Superior temporal gyrus (tissue), 1 donor: Measurements from ENCODE around the gene RALGAPA2.

ENCODE experiments used
- DNase-seq: peaks from one replicate; pipeline ENCODE4 v3.0.0-alpha.2; 2016; ENCODE audit errors: extremely low spot score

RALGAPA2 gene

DNA sequence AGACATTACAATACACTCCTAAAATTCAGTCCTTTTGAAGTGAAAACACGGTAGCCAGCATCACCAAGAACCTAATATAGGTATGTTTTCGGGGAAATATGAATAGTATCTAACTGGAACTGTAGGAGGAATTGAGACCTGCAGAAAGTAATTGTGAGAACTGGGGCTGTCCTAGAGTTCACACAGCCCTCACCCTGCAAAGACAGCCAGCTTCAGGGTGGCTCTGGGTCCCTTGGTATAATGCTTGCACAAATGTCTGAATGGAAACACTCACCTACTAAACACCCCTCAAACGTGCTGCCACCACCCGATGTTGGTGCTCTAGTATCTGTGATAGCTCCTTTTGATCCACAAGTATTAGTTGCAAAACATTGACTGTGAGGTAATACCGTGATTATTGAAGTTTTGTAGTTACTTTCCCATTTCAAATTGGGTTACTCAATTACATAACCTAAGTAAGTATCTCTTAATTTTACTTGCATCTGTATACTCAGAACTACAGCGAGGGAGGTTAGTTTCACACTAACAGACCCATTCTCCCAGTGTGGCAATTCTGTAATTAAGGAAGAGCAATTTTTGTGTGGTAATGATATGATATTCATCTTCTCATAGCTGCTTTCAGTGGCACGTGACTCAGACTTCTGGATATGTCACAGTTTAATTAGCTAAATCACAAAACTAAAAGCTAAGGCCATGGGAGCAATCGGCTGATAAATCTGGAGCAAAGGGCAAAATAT is 215.0 kb downstream of the RALGAPA2 start:
- no peak for DNase-seq

DNA sequence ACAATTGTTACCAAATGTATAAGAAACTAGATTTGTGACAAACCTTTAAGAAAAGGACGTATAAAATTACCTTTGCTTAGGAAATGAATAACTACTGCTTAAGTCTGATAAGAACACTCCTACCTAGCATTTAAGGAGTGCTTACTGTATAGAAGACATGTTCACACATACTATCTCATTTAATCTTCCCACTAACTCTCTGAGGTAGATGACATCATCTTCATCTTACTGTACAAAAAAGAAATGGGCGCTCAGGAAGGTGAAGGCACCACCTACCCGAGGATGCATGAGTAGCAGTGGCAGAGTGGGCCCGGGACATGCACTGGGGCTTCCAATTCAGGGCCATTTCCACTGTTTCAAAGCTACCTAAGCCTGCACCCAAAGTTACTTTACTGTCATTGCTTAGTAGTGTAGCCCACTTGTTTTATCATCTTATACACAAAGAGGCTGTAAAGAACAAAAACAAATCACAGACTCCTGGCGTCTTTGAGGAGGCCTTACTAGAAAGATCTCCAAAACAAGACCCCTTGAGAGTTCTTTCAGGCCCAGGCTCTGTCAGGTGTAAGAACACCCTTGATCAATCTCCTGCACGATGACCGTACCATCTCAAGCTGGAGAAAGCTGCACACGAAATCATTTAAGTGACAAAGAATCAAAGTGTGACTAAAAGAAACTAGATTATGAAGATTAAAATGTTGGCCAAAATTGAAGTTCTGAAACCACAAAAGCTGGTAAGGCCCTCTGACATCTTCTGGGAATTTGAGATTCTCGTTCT is 216.5 kb downstream of the RALGAPA2 start:
- DNase-seq: no peak

DNA sequence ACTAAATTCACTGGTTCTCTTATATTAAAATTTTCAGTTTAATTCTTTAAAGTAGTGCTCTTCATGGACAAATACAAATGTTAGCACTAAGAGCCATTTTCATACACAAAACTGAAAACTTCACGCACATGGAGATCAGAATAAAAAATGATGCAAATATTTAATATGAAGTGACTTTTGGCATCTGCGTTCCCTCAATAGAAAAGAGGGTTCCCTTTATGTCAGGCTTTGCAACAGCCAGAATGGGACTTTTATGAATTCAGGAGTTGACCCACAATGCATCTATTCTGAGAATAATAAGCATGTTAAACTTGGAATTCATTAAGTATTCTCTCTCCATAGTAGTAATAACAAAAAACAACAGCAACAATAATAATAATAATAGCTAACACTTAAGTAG is 218.7 kb downstream of the RALGAPA2 start:
- DNase-seq: peak; percentile 63

DNA sequence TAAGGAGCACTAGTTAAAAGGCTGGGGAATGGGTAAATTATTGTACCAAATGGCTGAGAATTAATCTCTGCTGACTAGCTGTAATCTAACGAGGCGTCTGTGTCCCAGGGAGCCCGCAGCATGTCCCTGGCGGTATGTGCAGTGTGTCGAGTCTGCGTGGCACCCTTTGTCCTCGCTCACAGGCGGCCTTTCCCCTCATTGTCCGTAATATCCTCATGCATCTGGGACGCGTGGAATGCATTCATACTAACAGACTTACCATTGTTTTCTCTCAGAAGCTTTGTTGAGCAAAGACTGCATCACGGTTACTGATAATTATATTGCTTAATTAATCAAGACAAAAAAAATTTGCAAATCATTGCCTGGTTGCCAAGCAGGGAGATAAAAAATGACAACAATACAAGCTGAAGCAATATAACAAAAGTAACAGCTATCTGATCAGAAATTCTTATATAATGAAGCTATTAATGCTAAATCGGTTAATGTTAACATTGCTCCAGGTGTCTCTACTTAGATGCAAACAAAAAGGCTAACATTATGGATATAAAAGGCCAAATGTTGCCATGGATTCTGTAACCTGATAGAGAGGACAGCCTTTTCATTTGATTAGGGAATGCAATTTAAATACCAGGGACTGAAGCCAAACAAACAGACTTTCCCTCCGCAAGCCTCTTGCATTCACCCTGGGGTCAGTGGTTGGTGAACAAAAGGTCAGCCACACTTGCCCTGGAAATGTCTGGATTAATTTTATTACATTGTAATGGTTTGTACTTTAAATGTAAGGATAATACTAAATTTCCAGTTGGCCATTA is 219.7 kb downstream of the RALGAPA2 start:
- peak; percentile 92 for DNase-seq

DNA sequence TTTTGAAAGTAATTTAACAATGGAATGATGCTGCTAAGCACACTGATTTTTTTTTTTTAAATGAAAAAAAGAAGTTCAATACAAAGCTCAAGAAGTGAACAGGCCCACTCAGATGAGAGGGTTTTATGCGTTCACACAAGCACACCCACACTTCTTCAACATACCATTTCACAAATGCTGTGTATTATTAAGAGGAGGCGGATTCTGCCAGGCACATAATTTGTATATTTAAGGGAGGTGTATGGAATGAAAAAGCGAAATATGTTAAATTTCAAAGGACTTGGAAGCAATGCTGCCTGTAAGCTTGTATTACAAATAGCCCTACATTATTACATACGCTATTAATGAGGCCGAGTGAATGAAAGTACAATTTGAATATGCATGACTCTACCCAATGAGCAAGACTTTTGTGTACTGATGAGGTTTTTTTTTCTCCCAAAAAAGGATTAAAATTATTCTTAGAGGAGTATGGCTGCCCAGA is 220.6 kb downstream of the RALGAPA2 start:
- peak; percentile 43 for DNase-seq

DNA sequence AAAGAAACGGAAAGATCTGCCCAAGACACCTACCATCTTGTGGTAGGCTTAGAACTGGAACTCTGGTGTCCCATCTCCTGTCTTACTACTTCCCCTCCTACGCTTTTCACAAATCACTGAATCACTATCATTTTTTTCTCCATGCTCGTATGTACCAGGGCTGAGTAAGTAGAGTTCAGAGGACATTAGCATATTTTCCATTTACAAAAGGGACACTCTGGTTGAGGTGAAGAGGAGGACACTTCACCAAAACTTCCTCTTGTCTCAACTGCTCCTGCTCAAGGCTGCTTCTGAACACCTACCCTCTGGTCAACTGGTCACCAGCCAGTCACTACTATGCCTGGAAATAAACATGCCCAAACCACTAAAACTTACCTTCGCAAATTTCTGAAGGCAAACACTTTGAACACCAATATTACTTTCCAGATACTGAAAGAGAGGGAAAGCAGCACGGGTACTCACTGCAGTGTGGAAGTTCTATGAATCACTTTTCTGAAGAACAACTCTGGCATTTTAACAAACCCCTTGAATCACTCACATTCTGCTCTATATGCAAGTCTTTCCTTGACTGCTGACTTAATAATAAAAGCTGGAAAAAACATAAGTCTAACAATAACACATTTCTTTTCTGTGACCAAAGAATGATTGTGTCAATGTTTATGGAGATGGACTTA is 221.2 kb downstream of the RALGAPA2 start:
- DNase-seq: peak; percentile 47

DNA sequence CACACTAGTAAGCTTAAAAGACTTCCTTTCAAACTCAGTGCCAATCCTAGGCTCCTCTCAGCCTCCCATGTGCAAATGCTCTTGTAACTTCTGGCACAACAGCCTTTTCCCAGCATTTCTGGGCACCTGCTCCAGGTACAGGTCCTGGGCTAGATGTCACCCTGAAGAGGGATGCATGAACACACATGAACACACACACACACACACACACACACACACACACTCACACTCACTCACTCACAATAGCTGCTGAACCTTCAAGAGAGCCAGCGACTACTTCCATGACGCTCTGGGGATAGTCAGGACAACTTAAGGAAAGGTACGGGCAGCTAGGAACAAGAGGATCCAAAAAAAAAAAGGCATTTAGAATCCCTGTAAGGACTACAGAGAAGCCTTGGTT is 221.8 kb downstream of the RALGAPA2 start:
- no peak for DNase-seq

DNA sequence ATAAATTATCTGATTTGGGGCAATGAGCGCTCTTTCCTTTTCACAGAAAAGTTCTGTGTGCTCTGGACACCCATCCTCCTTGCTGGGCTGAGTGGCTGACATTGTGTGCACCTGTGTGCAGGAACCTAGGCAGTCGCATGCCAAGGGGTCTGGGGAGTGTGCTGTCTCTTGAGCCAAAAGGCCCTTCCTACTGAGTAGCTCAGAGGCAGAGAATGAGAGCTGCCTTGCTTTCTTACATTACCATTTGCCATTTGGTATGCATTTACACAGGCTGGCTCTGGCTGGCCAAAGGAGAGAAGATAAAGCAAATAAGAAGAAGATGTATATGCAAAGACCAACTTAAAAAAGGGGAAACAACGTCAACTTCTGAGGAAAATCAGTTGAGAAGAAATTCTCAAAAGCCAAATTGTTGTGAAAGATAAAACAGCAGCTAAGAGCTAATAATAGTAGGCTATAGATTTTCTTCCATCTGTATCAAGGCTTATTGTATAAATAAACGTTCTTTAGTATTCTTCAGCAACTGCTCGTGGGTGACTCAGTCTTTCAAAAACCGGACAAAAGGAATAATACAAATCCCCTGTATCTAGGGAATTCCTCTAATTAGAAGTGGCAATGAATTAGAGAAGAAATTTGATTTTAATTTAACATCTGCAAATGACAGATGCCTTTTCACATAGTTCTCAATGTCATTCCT is 222.6 kb downstream of the RALGAPA2 start:
- peak; percentile 27 for DNase-seq

DNA sequence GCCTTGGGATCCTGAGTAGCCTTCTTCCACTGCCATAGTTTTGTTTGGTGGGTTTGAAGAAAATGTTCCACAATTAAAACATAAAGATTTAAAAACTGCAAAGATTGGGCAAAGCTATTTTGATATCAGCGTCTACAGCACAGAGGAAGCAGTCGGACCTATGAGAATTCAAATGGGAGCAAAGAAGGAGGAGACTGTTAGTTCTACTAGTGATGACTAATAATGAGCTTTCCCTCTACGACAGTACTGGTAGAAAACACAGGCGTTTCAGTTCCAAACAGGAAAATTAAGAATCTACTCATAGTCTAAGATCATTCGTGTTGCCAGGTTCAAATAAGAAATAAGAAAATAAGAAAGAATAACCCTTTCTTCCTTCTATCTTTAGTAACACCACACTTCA is 223.4 kb downstream of the RALGAPA2 start:
- peak; percentile 25 for DNase-seq

DNA sequence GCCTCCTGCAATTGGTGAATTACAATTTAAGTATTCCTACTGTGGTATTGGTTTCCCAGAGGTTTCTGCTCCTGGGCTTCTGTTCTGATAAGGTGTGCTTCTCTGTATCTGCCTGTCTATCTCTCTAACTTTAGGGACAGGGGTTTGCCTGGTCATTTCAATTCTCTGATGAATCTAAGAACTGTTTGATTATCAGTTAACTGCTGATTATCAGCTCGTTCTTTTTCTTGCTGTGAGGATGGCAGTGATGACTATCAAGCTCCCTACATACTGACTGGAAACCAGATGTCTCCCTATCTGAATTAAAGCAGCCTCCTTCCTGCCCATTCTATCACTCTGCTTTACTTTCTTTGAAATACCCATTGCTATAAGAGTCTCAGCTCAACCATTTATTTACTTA is 224.1 kb downstream of the RALGAPA2 start:
- no peak for DNase-seq

DNA sequence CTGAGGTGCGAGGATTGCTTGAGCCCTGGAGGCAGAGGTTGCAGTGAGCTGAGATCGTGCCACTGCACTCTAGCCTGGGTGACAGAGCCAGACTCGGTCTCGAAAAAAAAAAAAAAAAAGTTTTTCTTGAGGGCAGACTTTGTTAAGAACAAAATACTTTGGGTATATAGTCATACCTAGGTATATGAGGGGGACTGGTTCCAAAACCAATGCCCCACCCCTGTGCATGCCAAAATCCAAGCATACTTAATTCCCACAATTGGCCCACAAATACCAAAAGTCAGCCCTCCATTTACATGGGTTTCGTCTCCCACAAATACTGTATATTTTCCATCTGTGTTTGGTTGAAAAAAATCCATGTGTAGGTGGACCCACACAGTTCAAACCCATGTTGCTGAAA is 224.6 kb downstream of the RALGAPA2 start:
- DNase-seq: no peak

DNA sequence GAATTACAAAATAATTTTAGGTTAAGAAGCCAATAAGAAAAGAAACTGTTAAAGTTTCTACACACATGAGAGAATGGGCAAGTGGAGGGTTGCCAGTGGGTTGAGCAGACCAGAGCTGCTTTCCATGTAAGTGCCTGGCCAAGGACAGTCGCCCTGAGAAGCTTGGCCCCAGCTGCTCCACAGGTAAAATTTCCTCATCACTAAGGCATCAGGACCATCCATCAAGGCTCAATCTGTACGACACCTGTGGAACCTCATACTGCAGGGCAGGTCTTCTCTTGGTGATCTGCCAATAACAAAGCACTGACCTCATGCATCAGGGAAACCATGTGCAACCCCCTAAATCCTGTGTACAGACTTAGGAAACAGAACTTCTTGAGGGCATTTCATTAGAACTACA is 229.1 kb downstream of the RALGAPA2 start:
- DNase-seq: no peak

DNA sequence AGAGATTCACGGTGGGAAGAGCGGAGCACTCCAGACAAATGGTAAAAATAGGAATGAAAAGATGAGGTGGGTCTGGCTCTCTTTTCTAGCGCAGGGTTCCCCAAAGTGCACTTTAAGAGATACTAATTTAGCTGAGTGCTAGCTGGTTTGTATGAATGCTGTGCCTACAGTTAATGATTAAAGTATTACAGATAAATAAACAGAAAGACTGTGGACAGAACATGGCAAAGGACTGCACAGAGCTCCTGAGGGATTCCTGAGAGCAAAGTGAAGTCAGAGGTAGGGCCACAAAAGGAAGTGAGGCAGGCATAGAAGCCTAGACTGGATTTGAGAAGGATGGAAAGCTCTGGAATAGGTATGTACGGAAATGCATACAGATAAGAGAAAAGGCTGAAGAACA is 230.0 kb downstream of the RALGAPA2 start:
- DNase-seq: no peak

DNA sequence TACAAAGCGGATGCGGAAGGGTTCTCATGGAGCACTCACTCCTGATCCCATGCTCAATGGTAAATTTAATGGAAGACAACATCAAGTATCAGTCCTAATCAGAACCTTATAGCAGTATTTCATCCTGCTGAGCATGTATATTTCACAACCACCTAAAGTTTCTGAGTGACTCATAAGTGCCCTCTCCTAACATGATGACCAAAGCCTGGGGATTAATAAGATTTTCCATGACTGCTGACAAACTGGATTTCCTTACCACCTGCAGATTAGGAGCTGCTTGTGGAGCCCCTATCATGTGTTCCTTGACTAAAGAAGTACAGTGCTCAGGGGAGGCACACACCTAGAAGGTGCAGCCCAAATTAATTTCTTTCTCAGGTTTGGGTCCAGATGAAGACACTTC is 231.8 kb downstream of the RALGAPA2 start:
- DNase-seq: no peak

DNA sequence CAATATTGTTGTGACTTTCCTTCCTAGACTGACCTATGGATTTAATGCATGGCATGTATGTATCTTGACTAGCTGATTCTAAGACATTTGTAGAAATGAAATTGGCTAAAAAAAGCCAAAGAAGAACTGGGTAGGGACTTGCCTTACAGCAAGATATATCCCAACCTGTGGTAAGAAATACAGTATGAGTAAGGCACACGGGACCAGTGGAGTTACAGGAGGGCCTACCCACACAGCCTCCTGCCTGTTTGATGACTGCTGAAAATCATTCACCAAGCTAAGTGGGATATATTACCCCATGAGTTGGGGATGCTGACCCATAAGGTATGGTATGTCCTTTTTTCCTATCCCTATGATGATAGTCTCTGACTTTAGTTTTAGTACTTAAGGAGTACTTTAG is 232.3 kb downstream of the RALGAPA2 start:
- no peak for DNase-seq

DNA sequence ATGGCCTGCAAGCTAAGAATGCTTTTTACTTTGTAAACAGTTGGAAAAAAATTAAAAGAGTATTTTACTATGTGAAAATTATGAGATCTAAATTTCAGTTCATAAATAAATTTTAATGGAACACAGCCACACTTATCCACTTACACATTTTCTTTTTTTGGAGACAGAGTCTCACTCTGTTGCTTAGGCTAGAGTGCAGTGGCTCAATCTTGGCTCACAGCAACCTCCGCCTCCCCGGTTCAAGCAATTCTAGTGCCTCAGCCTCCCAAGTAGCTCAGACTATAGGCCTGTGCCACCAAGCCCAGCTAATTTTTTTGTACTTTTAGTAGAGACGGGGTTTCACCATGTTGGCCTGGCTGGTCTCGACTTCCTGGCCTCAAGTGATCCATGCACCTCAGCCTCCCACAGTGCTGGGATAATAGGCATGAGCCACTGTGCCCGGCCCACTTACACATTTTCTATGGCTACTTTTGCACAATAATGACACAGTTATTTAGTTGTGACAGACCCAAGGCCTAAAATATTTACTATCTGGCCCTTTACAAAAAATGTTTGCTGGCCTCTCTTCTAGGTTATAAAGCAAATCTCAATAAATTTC is 234.9 kb downstream of the RALGAPA2 start:
- no peak for DNase-seq

DNA sequence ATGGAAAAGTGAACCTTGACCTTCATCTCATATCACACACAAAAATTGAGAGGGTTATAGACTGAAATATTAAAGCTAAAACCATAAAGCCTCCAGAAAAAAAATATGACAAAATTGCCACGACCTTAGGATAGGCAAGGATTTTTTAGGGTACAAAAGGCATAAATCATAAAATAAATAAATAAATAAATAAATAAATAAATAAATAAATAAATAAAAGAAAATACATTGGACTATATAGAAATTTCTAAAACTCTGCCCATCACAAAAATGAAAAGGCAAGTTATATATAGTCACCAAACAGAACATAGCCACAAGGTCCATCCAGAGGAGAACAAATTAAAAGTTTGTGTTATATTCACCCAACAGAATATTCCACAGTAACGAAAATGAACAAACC is 235.9 kb downstream of the RALGAPA2 start:
- no peak for DNase-seq

DNA sequence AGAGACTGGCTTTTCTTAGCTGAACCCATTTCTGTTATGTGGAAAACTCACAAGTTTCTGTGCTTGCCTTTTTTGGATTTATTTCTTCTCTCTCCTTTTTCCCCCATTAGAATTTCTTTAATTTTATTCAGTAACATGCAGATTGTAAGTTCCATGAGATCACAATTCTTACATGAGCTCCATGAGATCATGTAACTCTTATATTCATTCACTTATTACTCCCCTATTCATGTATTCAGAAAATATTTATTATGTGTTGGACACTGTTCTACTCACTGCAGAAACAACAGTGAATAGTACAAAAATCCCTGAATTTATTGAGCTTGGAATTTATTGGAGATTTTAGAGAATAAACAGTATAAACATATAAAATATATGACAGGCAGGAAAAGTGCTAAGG is 238.8 kb downstream of the RALGAPA2 start:
- DNase-seq: no peak

DNA sequence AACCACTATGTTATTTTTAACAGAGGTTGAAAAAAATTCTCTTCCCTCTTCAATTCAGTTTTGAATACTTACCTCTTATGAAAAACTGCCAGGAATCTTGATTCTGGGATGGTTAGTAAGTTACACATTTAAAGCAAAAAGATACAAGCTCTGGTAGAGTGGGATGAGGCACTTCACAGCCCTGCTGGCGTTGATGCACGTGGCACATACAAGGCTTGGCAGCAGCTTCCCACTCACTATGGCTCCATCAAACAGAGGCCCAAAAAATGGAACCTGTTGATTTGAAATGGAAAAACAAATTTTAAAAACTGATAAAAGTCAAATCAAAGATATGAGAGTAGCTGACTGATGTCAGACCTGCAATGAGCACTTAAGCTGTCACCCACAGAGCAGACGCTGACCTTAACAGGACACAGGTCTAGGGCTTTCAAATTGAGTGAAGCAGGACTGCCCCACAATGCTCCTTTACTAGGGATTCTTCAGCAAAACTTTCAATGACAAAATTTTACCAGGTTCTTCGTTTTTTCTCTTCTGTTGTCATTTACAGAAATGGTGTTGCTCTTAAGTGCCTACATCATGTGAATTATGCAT is 239.7 kb downstream of the RALGAPA2 start:
- no peak for DNase-seq

DNA sequence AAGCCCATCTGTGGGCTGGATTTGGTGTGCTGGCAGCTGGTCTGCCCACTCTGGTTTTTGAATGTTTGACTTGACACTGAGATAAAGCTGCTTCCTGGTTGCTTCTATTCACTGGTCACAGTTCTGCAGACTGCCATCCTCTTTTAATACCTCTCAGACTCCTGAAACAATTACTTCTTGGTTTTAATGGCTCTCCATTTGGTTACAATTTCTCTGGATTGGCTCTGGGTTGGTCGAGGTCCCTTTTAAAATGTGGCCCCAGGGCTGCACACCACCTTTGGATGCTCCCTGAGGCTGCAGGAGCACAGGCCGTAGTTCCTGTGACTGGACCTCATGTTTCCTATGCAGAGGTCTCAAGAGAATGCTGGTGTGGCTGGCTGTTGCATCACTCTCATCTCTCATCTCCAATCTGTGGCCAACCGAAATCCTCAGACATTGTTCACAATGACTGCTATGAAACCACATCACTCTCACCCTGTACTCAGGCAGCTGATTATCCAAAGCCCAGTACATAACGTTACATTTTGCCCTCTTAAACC is 246.0 kb downstream of the RALGAPA2 start:
- DNase-seq: no peak
